GM18519 (cell line): ENCODE measurements around the gene PDE2A.

Source experiments
- ATAC-seq: cut with Tn5 transposase; IDR thresholded peaks from one replicate; pipeline ENCODE4 v1.9.1; 2021; ENCODE audit warnings: mild to moderate bottlenecking, moderate library complexity; ENCODE audit not compliant: unreplicated experiment, low FRiP score

The PDE2A gene

DNA sequence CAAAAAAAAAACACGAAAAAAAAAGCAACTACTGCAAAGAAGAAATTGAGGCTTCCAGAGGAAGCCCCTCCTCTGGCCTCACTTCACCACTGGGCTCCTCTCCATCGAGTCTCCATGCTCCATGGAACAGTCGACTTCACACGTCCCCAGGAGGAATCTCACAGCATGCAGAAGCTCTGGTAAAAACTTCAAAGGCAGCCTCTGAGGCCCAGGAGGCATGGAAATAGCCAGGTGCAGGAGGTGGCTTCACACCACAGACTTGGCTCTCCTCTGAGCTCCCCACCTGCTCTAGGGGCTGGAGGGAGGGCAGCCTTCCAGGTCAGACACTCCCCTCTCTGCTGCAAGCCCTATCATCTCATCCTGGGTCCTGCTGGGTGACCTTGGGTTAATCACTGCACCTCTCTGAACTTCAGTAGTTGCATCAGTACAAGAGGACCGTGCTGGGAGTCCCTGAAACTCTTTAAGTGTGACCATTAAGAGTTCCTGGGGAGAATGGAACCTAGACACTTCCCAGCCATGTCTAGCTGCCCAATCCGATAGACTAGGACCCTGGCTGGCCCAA, 8.2 kb downstream of the PDE2A start:
- no peak for ATAC-seq

GRCh38 chr11:72662036-72662435, 12.2 kb downstream of the PDE2A start:
- ATAC-seq, result no peak

DNA sequence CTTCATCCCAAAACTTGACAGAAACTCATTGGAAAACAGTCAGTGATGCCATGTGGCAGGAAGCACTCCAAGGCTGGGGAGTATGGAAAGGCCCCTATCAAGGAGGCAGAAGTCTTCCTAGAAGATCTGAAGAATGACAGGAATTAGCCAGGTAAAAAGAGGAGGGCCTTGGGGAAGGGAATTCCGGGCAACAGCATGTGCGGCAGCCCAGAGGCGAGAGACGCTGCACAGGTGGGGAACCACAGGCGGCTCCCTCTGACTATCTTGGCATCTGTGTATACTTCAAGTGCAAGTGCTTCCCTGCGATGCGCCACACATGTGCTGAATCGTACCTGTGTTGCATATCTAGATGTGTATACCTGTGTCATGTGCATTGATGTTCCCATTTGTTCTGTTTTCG, 12.7 kb downstream of the PDE2A start:
- ATAC-seq, result no peak

GRCh38 chr11:72658989-72659640, 15.1 kb downstream of the PDE2A start:
- ATAC-seq, result no peak

- ATAC-seq, result no peak
Measured at GRCh38 chr11:72657411-72658100, 16.7 kb downstream of the PDE2A start.

GRCh38 chr11:72655896-72656464, 18.2 kb downstream of the PDE2A start:
- ATAC-seq, result no peak

GRCh38 chr11:72655014-72655413, 19.2 kb downstream of the PDE2A start:
- no peak for ATAC-seq

DNA sequence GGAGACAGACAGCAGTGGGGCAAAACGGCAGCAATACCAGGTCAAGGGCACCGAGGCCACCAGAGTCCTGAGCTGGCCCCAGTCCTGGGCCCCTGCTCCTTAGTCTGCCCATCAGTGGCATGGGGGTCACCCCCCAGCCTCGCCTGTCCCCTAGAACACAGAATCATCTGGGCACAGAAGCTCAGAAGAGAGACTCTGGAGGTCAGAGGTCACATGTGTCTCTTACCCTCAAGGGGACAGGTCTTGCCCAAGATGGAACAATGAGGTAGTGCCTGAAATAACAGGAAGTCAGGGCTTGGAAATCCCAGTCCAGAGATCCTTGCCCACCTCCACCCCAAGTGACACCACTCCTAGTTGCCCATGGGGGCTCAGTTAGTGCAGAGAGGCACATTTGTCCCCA, 20.6 kb downstream of the PDE2A start:
- no peak for ATAC-seq

- no peak for ATAC-seq
Measured at GRCh38 chr11:72652873-72653630, 21.2 kb downstream of the PDE2A start.

DNA sequence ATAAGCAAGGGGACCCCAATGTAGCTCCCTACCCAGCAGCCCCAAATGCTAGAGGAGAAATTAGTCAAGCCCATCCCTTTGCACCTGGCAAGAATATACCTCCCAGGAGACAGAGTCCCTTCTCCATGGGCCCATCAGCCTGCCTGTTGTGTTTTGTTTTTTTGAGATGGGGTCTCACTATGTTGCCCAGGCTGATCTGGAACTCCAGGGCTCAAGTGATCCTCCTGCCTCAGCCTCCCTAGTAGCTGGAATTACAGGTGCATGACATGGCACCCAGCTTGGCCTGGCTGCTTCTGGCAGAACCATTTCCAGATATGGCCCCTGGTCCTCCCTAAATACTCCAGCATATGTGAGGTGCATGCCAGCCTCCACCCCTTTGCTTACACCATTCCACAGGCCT, 22.1 kb downstream of the PDE2A start:
- ATAC-seq, result no peak

DNA sequence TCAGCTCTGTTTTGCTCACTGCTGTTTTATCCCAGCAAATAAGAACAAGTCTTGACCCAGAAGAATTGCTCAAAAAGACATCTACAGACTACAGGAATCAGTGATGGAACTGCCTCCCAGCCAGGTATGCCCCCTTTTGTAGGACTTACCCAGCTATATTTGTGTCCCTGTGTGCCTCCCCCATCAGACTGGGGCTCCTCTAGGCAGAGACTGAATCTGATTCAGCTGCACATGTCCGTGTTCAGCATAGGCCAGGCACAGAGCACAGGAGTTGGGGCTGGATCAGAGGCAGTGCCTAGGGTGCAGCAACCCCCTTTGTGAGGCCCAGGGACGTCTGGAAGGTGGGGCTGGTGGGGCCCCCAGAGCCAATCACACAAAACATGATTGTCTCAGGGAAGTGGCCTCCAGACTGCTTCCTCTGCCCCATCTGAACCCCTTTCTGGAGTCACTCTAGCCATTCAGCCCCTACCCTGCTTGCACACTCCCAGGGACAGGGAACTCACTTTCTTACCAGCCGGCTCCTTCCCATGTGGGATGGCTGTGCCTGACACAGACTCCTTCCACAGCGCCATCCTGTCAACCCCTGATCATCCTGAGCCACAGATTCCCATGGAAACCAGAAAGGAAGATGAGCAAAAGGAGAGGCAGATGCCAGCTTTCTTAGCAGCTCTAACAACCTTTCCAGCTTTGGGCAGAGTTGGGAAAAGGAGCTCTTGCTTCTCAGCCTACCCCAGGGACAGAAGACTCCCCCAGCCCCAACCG, 24.8 kb downstream of the PDE2A start:
- ATAC-seq, result no peak

- ATAC-seq, result no peak
Measured at GRCh38 chr11:72648384-72649136, 25.7 kb downstream of the PDE2A start.

DNA sequence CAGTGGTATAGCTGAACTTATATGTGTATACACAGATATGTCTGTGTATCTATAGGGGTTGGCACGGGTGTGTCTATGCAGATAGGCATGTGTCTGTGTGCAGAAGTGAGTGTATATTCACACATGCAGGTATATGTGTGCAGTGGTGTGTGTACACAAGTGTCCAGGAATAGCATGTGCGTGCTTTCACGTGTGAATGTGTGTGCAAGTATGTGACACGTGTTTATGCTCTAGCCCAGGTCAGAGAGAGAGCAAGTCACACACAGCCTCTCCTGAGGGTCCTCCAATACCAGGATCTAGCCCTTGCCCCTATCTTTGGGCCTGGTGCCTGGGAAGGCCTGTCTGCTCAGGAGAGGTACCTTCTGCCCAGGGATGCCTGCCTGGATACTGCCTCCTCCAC, 26.3 kb downstream of the PDE2A start:
- no peak for ATAC-seq

GRCh38 chr11:72646472-72646871, 27.8 kb downstream of the PDE2A start:
- no peak for ATAC-seq

DNA sequence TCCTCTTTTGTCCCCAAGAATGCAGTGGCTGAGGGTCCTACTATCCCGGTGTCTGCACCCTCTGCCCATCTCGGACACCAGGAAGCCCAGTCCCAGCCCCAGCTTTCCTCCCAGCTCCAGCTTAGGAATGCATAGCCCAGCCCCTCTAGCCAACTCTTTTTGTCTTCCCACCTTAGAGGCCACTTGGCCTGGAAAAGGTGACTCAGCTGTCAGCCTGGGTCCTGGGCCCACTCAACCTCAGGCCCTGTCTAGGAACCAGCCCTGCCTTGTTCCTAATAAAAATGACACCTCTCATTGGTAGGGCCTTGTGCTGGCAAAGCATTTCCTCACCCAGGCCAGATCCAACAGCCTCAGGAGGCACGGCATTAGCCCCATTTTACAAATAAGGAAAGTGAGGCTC, 28.2 kb downstream of the PDE2A start:
- no peak for ATAC-seq

GRCh38 chr11:72643547-72643946, 30.7 kb downstream of the PDE2A start:
- ATAC-seq, result no peak

DNA sequence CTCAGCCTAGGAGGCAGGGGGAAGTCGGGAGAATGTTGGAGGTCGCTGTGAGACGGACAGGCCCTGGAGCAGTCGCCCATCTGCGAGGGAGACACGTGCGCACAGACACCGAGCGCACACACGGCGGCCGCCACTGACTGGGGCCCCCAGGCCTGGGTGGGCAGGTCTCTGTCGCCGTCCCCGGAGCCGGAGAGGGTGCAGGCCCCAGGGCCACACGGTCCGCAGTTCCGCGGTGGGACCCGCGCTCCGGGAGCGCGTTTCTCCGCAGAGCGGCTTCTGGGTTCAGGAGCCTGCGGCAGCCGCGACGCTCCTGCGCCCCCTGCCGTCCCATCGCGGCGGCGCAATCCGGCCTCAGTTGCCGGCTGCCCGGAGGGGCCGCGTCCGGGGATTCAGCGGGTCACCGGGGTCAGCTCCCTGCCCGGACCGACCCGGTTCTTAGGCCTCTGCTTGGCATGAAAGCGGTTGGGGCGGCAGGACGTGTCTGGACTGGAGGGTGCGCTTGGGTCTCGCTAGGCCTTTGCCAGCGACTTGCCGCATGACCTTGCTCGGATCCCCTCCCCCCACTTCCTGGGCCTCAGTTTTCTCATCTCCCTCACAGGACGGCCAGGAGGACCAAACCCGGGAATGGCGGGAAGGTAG, 31.2 kb downstream of the PDE2A start:
- no peak for ATAC-seq

- ATAC-seq, result no peak
Measured at GRCh38 chr11:72642043-72642883, 32.0 kb downstream of the PDE2A start.
